ENCODE results near the gene CDH23. TPM values are rescaled to one million over a fixed set of nuclear protein-coding genes. Genes with fewer than 3 reads are reported as not detected.

Gene CDH23
- total RNA-seq, 1 donor: 0.36 TPM

GRCh38 chr10:71684356-71685173 is 287.8 kb downstream of the CDH23 start:
- Histone ChIP-seq H3K27me3 (ENCODE audit: insufficient read depth, low read length) (peaks cover 20% of the 10 kb centered on the region), H3K27ac (ENCODE audit: low read depth, low read length) (no peak overlapping the region), H3K4me2 (ENCODE audit: insufficient read depth, low read length) (no peak overlapping the region), H3K36me3 (ENCODE audit: insufficient read depth, low read length) (no peaks in the 10 kb centered on the region), H2AFZ (ENCODE audit: low read length) (no peak overlapping the region), H3K4me3 (ENCODE audit: insufficient read depth, low read length) (no peak overlapping the region), H3K4me1 (ENCODE audit: insufficient read depth, low read length) (no peaks in the 10 kb centered on the region), H3K9me3 (ENCODE audit: low read depth, low read length) (no peaks in the 10 kb centered on the region), H3K79me2 (ENCODE audit: insufficient read depth, low read length) (no peaks in the 10 kb centered on the region), H4K20me1 (ENCODE audit: insufficient read depth, low read length) (no peaks in the 10 kb centered on the region)
- TF ChIP-seq, protein P1, sequence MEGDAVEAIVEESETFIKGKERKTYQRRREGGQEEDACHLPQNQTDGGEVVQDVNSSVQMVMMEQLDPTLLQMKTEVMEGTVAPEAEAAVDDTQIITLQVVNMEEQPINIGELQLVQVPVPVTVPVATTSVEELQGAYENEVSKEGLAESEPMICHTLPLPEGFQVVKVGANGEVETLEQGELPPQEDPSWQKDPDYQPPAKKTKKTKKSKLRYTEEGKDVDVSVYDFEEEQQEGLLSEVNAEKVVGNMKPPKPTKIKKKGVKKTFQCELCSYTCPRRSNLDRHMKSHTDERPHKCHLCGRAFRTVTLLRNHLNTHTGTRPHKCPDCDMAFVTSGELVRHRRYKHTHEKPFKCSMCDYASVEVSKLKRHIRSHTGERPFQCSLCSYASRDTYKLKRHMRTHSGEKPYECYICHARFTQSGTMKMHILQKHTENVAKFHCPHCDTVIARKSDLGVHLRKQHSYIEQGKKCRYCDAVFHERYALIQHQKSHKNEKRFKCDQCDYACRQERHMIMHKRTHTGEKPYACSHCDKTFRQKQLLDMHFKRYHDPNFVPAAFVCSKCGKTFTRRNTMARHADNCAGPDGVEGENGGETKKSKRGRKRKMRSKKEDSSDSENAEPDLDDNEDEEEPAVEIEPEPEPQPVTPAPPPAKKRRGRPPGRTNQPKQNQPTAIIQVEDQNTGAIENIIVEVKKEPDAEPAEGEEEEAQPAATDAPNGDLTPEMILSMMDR (IDR thresholded peaks at IDR 0.05; ENCODE audit: extremely low read depth, low read depth, low read length): no peak
- DNase-seq (ENCODE audit: insufficient read length, low spot score, missing footprints): no peak

GRCh38 chr10:71685554-71686232 is 289.0 kb downstream of the CDH23 start:
- H2AFZ ChIP-seq (ENCODE audit: low read length): no peak overlapping the region
- no peak overlapping the region for H3K4me2 ChIP-seq (ENCODE audit: insufficient read depth, low read length)
- H3K27me3 ChIP-seq (ENCODE audit: insufficient read depth, low read length): peaks cover 20% of the 10 kb centered on the region
- H3K4me1 ChIP-seq (ENCODE audit: insufficient read depth, low read length): no peaks in the 10 kb centered on the region
- H3K27ac ChIP-seq (ENCODE audit: low read depth, low read length): no peak overlapping the region
- H4K20me1 ChIP-seq (ENCODE audit: insufficient read depth, low read length): no peaks in the 10 kb centered on the region
- no peak for DNase-seq (ENCODE audit: insufficient read length, low spot score, missing footprints)
- H3K36me3 ChIP-seq (ENCODE audit: insufficient read depth, low read length): no peaks in the 10 kb centered on the region
- H3K9me3 ChIP-seq (ENCODE audit: low read depth, low read length): no peaks in the 10 kb centered on the region
- no peaks in the 10 kb centered on the region for H3K79me2 ChIP-seq (ENCODE audit: insufficient read depth, low read length)
- TF ChIP-seq, protein P1 (IDR thresholded peaks at IDR 0.05; ENCODE audit: extremely low read depth, low read depth, low read length): no peak
- H3K4me3 ChIP-seq (ENCODE audit: insufficient read depth, low read length): no peak overlapping the region

DNA sequence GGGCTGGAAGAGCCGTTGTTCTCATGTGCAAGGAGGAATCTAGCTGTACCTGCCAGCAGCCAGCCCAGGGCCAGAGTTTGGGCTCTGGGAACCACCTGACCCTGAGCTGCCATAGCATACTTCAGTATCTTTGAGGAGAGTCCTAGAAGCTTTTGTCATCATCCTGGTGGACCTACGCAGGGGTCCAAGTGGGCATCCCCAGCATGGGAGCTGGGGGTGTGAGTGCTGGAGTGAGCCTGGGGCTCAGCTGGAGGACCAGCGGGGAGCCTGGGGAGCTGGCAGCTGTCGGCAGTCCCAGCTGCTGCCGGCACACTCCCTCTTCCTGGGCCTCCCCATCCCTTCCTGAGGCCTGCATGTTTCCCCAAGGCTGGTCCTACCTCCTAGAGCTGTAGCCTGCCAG is 290.4 kb downstream of the CDH23 start:
- H3K79me2 ChIP-seq (ENCODE audit: insufficient read depth, low read length): no peaks in the 10 kb centered on the region
- no peak for DNase-seq (ENCODE audit: insufficient read length, low spot score, missing footprints)
- no peaks in the 10 kb centered on the region for H3K9me3 ChIP-seq (ENCODE audit: low read depth, low read length)
- TF ChIP-seq, protein P1 (IDR thresholded peaks at IDR 0.05; ENCODE audit: extremely low read depth, low read depth, low read length): no peak
- no peak overlapping the region for H3K4me2 ChIP-seq (ENCODE audit: insufficient read depth, low read length)
- no peak overlapping the region for H3K4me3 ChIP-seq (ENCODE audit: insufficient read depth, low read length)
- no peak overlapping the region for H2AFZ ChIP-seq (ENCODE audit: low read length)
- no peaks in the 10 kb centered on the region for H3K36me3 ChIP-seq (ENCODE audit: insufficient read depth, low read length)
- peaks cover 16% of the 10 kb centered on the region for H3K27me3 ChIP-seq (ENCODE audit: insufficient read depth, low read length)
- no peaks in the 10 kb centered on the region for H4K20me1 ChIP-seq (ENCODE audit: insufficient read depth, low read length)
- H3K4me1 ChIP-seq (ENCODE audit: insufficient read depth, low read length): no peaks in the 10 kb centered on the region
- H3K27ac ChIP-seq (ENCODE audit: low read depth, low read length): no peak overlapping the region

DNA sequence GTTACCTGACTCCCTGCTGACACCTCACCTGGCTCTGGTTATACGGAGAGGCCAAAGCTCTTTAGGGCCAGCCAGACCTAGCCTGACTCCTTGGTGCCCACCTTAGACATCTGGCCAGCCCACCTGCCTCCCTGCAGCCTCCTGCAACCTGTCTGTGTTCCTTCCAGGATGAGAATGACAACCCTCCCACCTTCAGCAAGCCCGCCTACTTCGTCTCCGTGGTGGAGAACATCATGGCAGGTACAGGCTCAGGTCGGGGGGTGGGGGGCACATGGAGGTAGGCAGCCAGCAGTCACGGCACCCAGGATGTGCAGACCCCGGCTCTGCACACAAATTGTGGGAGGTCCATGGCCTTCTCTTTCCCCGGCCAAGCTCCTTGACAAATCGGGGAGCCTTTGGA is 290.8 kb downstream of the CDH23 start:
- H3K27me3 ChIP-seq (ENCODE audit: insufficient read depth, low read length): peaks cover 13% of the 10 kb centered on the region
- TF ChIP-seq, protein P1 (IDR thresholded peaks at IDR 0.05; ENCODE audit: extremely low read depth, low read depth, low read length): no peak

More for the DNA sequence above, 290.8 kb downstream of the CDH23 start:
- no peak for DNase-seq (ENCODE audit: insufficient read length, low spot score, missing footprints)
- Histone ChIP-seq H3K9me3 (ENCODE audit: low read depth, low read length) (no peaks in the 10 kb centered on the region), H3K27ac (ENCODE audit: low read depth, low read length) (no peak overlapping the region), H4K20me1 (ENCODE audit: insufficient read depth, low read length) (no peaks in the 10 kb centered on the region), H2AFZ (ENCODE audit: low read length) (no peak overlapping the region), H3K36me3 (ENCODE audit: insufficient read depth, low read length) (no peaks in the 10 kb centered on the region), H3K79me2 (ENCODE audit: insufficient read depth, low read length) (no peaks in the 10 kb centered on the region), H3K4me3 (ENCODE audit: insufficient read depth, low read length) (no peak overlapping the region), H3K4me1 (ENCODE audit: insufficient read depth, low read length) (no peaks in the 10 kb centered on the region), H3K4me2 (ENCODE audit: insufficient read depth, low read length) (no peak overlapping the region)
